Common myeloid progenitor, CD34-positive (primary cell): ENCODE results near the gene CALML3.

Source experiments
- CTCF ChIA-PET: fragments of 350-600 bp; sonication (Branson Sonifier 250); formaldehyde crosslinking; loops from one replicate; lab custom pipeline; 2021; ENCODE audit warnings: antibody characterized with exemption; lab: Charles Lee
- POLR2A ChIA-PET: fragments of 350-600 bp; sonication (Branson Sonifier 250); formaldehyde crosslinking; loops from one replicate; lab custom pipeline; 2021; ENCODE audit warnings: antibody characterized with exemption; lab: Charles Lee
- DNase-seq, 3 donors: peaks; one replicate each; pipeline versions ENCODE4 v3.0.0 to v3.0.0-alpha.2; 2013
- H3K27ac ChIP-seq, 2 experiments: 1 replicate in 1 of 2; 2 replicates in 1 of 2; pipeline ENCODE4 v1.7.0; 2013; ENCODE audit warnings: inconsistent platforms in 2 of 2, low read length in 2 of 2, mild to moderate bottlenecking in 2 of 2, low read depth in 1 of 2, moderate library complexity in 1 of 2; ENCODE audit not compliant: severe bottlenecking in 2 of 2, insufficient read depth in 1 of 2, poor library complexity in 1 of 2
- H3K27me3 ChIP-seq, 5 experiments: replicated peaks in 2 of 5; 1 replicate in 3 of 5; 2 replicates in 2 of 5; pipeline versions ENCODE4 v1.6.1 to v1.7.0; 2013; ENCODE audit warnings: low read length in 4 of 5, mild to moderate bottlenecking in 2 of 5, moderate library complexity in 2 of 5, inconsistent platforms in 1 of 5; ENCODE audit not compliant: insufficient read depth in 5 of 5, control insufficient read depth in 4 of 5
- H3K36me3 ChIP-seq, 4 experiments: 1 replicate in 2 of 4; 2 replicates in 2 of 4; pipeline versions ENCODE4 v1.6.1 to v1.7.0; 2013; ENCODE audit warnings: low read length in 3 of 4, control low read depth in 1 of 4, mild to moderate bottlenecking in 1 of 4; ENCODE audit not compliant: control insufficient read depth in 4 of 4, insufficient read depth in 4 of 4
- H3K4me1 ChIP-seq, 4 experiments: 1 replicate in 3 of 4; 2 replicates in 1 of 4; pipeline versions ENCODE4 v1.6.1 to v1.7.1; 2013; ENCODE audit warnings: low read length in 3 of 4, mild to moderate bottlenecking in 3 of 4, control low read depth in 1 of 4, inconsistent platforms in 1 of 4, moderate library complexity in 1 of 4; ENCODE audit not compliant: control insufficient read depth in 4 of 4, insufficient read depth in 4 of 4; ENCODE audit errors: control extremely low read depth in 1 of 4
- H3K4me3 ChIP-seq, 7 experiments: 1 replicate in 4 of 7; 2 replicates in 3 of 7; pipeline versions ENCODE4 v1.5.1 to v1.7.0; 2013; ENCODE audit warnings: mild to moderate bottlenecking in 7 of 7, low read length in 6 of 7, moderate library complexity in 6 of 7, inconsistent platforms in 2 of 7, low read depth in 2 of 7, control low read depth in 1 of 7; ENCODE audit not compliant: insufficient read depth in 4 of 7, control insufficient read depth in 1 of 7; ENCODE audit errors: extremely low read depth in 1 of 7
- H3K9me3 ChIP-seq, 5 experiments: 1 replicate in 4 of 5; 2 replicates in 1 of 5; pipeline versions ENCODE4 v1.6.1 to v1.7.1; 2013; ENCODE audit warnings: low read length in 4 of 5, mild to moderate bottlenecking in 2 of 5, inconsistent platforms in 1 of 5, low read depth in 1 of 5, moderate library complexity in 1 of 5; ENCODE audit not compliant: control insufficient read depth in 4 of 5, insufficient read depth in 2 of 5; ENCODE audit errors: control extremely low read depth in 1 of 5
- WGBS: methylation state at CpG from one replicate; pipeline ENCODE4 v1.1.5; 2013; ENCODE audit not compliant: insufficient coverage; 5-methylcytosine and 5-hydroxymethylcytosine counted together

Gene CALML3

GRCh38 chr10:5511885-5512280 is 12.9 kb upstream of the CALML3 start:
- no peaks in the 10 kb centered on the region for H3K9me3 ChIP-seq
- no peak for DNase-seq
- no peak overlapping the region for H3K27ac ChIP-seq
- H3K36me3 ChIP-seq: no peaks in the 10 kb centered on the region
- POLR2A ChIA-PET: no interaction called here
- peaks cover 0 to 1% (median 0%) of the 10 kb centered on the region in 5 experiments for H3K27me3 ChIP-seq
- no peak overlapping the region for H3K4me3 ChIP-seq
- 96% methylated on average over 17 of the region's 17 CpGs for WGBS
- no peaks in the 10 kb centered on the region for H3K4me1 ChIP-seq
- CTCF ChIA-PET: no interaction called here

- Histone ChIP-seq H3K36me3 (no peaks in the 10 kb centered on the region), H3K4me1 (no peaks in the 10 kb centered on the region), H3K27ac (no peak overlapping the region), H3K27me3 (peaks cover 0 to 1% (median 0%) of the 10 kb centered on the region in 5 experiments), H3K9me3 (no peaks in the 10 kb centered on the region), H3K4me3 (no peak overlapping the region)
- 93% methylated on average over 25 of the region's 25 CpGs for WGBS
- POLR2A ChIA-PET: no interaction called here
- DNase-seq: no peak
- CTCF ChIA-PET: no interaction called here
These were observed 12.4 kb upstream of the CALML3 start for GRCh38 chr10:5512331-5512730.

GRCh38 chr10:5512881-5513612 is 11.7 kb upstream of the CALML3 start:
- H3K9me3 ChIP-seq: no peaks in the 10 kb centered on the region
- ChIA-PET CTCF (no interaction called here), POLR2A (interaction anchor here (0.6 kb wide), 1 partner anchor 21 kb away, joined by 3 read pairs; no protein-coding TSS in a partner anchor)
- no peaks in the 10 kb centered on the region for H3K36me3 ChIP-seq
- no peaks in the 10 kb centered on the region for H3K4me1 ChIP-seq
- WGBS: 92% methylated on average over 11 of the region's 15 CpGs
- no peak for DNase-seq
- peaks cover 0 to 1% (median 0%) of the 10 kb centered on the region in 5 experiments for H3K27me3 ChIP-seq
- no peak overlapping the region for H3K4me3 ChIP-seq
- no peak overlapping the region for H3K27ac ChIP-seq

GRCh38 chr10:5514226-5514850 is 10.4 kb upstream of the CALML3 start:
- ChIA-PET POLR2A (no interaction called here), CTCF (no interaction called here)
- H3K27me3 ChIP-seq: peaks cover 0 to 1% (median 0%) of the 10 kb centered on the region in 5 experiments
- no peak overlapping the region for H3K27ac ChIP-seq
- H3K9me3 ChIP-seq: peaks cover 0 to 2% (median 0%) of the 10 kb centered on the region in 5 experiments
- 95% methylated on average over 16 of the region's 16 CpGs for WGBS
- no peak overlapping the region for H3K4me3 ChIP-seq
- no peaks in the 10 kb centered on the region for H3K36me3 ChIP-seq
- no peak for DNase-seq
- H3K4me1 ChIP-seq: no peaks in the 10 kb centered on the region

GRCh38 chr10:5515948-5516761 is 8.6 kb upstream of the CALML3 start:
- Histone ChIP-seq H3K4me1 (no peaks in the 10 kb centered on the region), H3K9me3 (peaks cover 0 to 2% (median 0%) of the 10 kb centered on the region in 5 experiments), H3K36me3 (no peaks in the 10 kb centered on the region), H3K27me3 (peaks cover 0 to 1% (median 0%) of the 10 kb centered on the region in 5 experiments), H3K27ac (no peak overlapping the region), H3K4me3 (no peak overlapping the region)
- WGBS: 88% methylated on average over 10 of the region's 10 CpGs
- DNase-seq: no peak
- ChIA-PET POLR2A (no interaction called here), CTCF (no interaction called here)

GRCh38 chr10:5517546-5517945 is 7.2 kb upstream of the CALML3 start:
- POLR2A ChIA-PET: no interaction called here
- no peak for DNase-seq
- Histone ChIP-seq H3K27me3 (peaks cover 0 to 1% (median 0%) of the 10 kb centered on the region in 5 experiments), H3K9me3 (peaks cover 0 to 2% (median 0%) of the 10 kb centered on the region in 5 experiments), H3K36me3 (no peaks in the 10 kb centered on the region), H3K4me3 (no peak overlapping the region), H3K4me1 (no peaks in the 10 kb centered on the region), H3K27ac (no peak overlapping the region)
- WGBS: no CpG with 5 or more reads among the region's 5 CpGs
- CTCF ChIA-PET: no interaction called here
